NB4 (cell line): ENCODE results near the gene CAP2.

ENCODE experiments used
- POLR2A ChIP-seq: IDR thresholded peaks from 2 replicates; pipeline ENCODE4 v1.6.1; 2011; ENCODE audit warnings: mild to moderate bottlenecking; ENCODE audit not compliant: insufficient read length; ENCODE audit errors: extremely low read depth
- TF ChIP-seq, protein P1 (sequence below): IDR thresholded peaks from one replicate; pipeline ENCODE4 v1.5.1; 2012; ENCODE audit warnings: low read depth, low read length

GRCh38 chr6:17562636-17563035 is 169.2 kb downstream of the CAP2 start:
- TF ChIP-seq, protein P1, sequence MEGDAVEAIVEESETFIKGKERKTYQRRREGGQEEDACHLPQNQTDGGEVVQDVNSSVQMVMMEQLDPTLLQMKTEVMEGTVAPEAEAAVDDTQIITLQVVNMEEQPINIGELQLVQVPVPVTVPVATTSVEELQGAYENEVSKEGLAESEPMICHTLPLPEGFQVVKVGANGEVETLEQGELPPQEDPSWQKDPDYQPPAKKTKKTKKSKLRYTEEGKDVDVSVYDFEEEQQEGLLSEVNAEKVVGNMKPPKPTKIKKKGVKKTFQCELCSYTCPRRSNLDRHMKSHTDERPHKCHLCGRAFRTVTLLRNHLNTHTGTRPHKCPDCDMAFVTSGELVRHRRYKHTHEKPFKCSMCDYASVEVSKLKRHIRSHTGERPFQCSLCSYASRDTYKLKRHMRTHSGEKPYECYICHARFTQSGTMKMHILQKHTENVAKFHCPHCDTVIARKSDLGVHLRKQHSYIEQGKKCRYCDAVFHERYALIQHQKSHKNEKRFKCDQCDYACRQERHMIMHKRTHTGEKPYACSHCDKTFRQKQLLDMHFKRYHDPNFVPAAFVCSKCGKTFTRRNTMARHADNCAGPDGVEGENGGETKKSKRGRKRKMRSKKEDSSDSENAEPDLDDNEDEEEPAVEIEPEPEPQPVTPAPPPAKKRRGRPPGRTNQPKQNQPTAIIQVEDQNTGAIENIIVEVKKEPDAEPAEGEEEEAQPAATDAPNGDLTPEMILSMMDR, result no peak
- TF ChIP-seq POLR2A, result no peak
